Adrenal gland (tissue), 12 donors: ENCODE data around the gene XYLT1. TPM values are rescaled to one million over a fixed set of nuclear protein-coding genes. Genes with fewer than 3 reads are reported as not detected.

Source experiments
- DNase-seq, 7 donors: peaks; one replicate each; pipeline ENCODE4 v3.0.0-alpha.2; 2019 to 2020
- H3K27ac ChIP-seq, 5 donors: fragments of 200-600 bp; sonication (generic) in 4 of 5; 1 replicate in 3 of 5; 2 replicates in 2 of 5; pipeline versions ENCODE4 v1.5.1 to v1.8.0; 2016 to 2020; ENCODE audit warnings: mild to moderate bottlenecking in 1 of 5
- H3K27me3 ChIP-seq: fragments of 200-600 bp; 2 replicates; pipeline ENCODE4 v1.8.0; 2021
- H3K36me3 ChIP-seq, 2 donors: fragments of 200-600 bp; replicated peaks in 1 of 2; 1 replicate in 1 of 2; 2 replicates in 1 of 2; pipeline versions ENCODE4 v1.5.1 to v1.8.0; 2018 to 2022
- H3K4me1 ChIP-seq, 2 donors: fragments of 200-600 bp; replicated peaks in 1 of 2; 1 replicate in 1 of 2; 2 replicates in 1 of 2; pipeline versions ENCODE4 v1.5.1 to v1.8.0; 2018 to 2021
- H3K4me3 ChIP-seq, 4 donors: fragments of 200-600 bp; sonication (generic) in 3 of 4; one replicate each; pipeline ENCODE4 v1.5.1; 2016 to 2018
- H3K9me3 ChIP-seq, 3 donors: fragments of 200-600 bp; sonication (generic) in 1 of 3; replicated peaks in 1 of 3; 1 replicate in 2 of 3; 2 replicates in 1 of 3; pipeline versions ENCODE4 v1.5.1 to v1.8.0; 2016 to 2021
- POLR2A ChIP-seq, 2 donors: fragments of 450-650 bp; IDR thresholded peaks; one replicate each; pipeline ENCODE4 v1.6.1; 2017; ENCODE audit warnings: antibody characterized with exemption in 2 of 2, mild to moderate bottlenecking in 2 of 2, moderate library complexity in 1 of 2
- WGBS, 4 donors: extraction: QIAGEN DNeasy Blood & Tissue Kit in 2 of 4; methylation state at CpG; one replicate each; pipeline versions ENCODE4 v1.1.5 to v1.1.7; 2013 to 2017; 5-methylcytosine and 5-hydroxymethylcytosine counted together
- intact Hi-C, 2 donors: fragments of 100-400 bp; cut with DNase I; formaldehyde crosslinking; loops; one replicate each; pipeline versions ENCODE4 v1.14.1 to v1.15.0; 2022 to 2023
- polyA plus RNA-seq, 3 donors: library from polyadenylated mRNA; stranded (reverse); fragments of 200-250 nt in 2 of 3; fragments of 350-450 nt in 1 of 3; fragmentation: Illumina TruSeq in 1 of 3; extraction: RNeasy Lipid Tissue Mini Kit (QIAGEN cat#74804) in 1 of 3; gene quantifications; one replicate each; pipeline ENCODE4 v1.2.3, GENCODE V29; 2013 to 2014
- total RNA-seq, 9 donors: library from RNA; depleted of rRNA in 4 of 9; stranded (reverse); fragments of >200 nt in 4 of 9; fragments of 120-200 nt in 1 of 9; fragmentation: NEBNext Ultra II Directional in 1 of 9; extraction: Animal tissue kit (Norgen Biotek cat#: 25700) in 1 of 9; gene quantifications; one replicate each; pipeline versions ENCODE4 v1.1.0 to v1.2.4, GENCODE V29; 2013 to 2023
- TF ChIP-seq, protein P1 (sequence below), 6 experiments: fragments of 450-650 bp in 4 of 6; fragments of 200-600 bp in 2 of 6; sonication (generic) in 1 of 6; IDR thresholded peaks; 1 replicate in 5 of 6; 2 replicates in 1 of 6; pipeline versions ENCODE4 v1.5.1 to v1.8.0; 2016 to 2021; ENCODE audit warnings: antibody characterized with exemption in 6 of 6, mild to moderate bottlenecking in 2 of 6, moderate library complexity in 1 of 6
- donor health status: healthy with polysubstance abuse.
- donor health status: Bipolar disorder and iron deficiency.
- donor health status: DM: yes; HTN: yes; CAD: no.
- donor health status: DM: no; HTN: no; CAD: no.
- donor health status: DM: no; HTN: no; CAD: no.
- donor health status: DM: yes; HTN: yes; CAD: no.

Gene XYLT1
- total and polyA plus RNA-seq, 12 donors: 1.3 to 67.6 (median 16.8) TPM

DNA sequence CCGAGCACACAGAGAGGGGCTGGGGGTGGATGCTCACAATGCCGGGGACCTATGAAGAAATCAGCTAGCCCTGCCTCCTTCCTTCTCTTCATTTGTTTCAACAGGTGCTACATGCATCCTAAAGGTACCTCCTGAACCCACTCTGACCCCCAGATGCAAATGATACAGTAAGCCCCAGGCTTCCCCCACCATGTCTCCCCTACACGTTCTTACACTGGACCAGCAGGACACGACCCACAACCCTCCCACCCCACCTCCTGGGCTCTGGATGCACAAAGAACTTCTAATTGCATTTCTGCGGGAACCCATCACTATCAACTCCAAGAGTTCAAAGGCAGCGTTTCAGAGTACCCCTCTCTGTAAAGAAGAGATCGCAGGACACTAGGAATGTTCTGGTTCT is 2.1 kb downstream of the XYLT1 start:
- Histone ChIP-seq H3K27me3 (no peaks in the 10 kb centered on the region), H3K27ac (no peak overlapping the region), H3K9me3 (no peaks in the 10 kb centered on the region), H3K36me3 (no peaks in the 10 kb centered on the region), H3K4me1 (peaks cover 0 to 43% of the 10 kb centered on the region in 2 donors), H3K4me3 (peak overlapping the region in 1 of 4 donors; percentile 67)
- 51 to 76% (median 58%) methylated on average over 7 of the region's 7 CpGs for WGBS, 4 donors
- intact Hi-C loops: loop anchor here in 1 of 2 donors (10.0 kb wide), 2 partner anchors 194 to 274 kb away; no protein-coding TSS in a partner anchor
- DNase-seq: no peak
- no peak for TF ChIP-seq POLR2A (IDR thresholded peaks at IDR 0.05)
- TF ChIP-seq, protein P1, sequence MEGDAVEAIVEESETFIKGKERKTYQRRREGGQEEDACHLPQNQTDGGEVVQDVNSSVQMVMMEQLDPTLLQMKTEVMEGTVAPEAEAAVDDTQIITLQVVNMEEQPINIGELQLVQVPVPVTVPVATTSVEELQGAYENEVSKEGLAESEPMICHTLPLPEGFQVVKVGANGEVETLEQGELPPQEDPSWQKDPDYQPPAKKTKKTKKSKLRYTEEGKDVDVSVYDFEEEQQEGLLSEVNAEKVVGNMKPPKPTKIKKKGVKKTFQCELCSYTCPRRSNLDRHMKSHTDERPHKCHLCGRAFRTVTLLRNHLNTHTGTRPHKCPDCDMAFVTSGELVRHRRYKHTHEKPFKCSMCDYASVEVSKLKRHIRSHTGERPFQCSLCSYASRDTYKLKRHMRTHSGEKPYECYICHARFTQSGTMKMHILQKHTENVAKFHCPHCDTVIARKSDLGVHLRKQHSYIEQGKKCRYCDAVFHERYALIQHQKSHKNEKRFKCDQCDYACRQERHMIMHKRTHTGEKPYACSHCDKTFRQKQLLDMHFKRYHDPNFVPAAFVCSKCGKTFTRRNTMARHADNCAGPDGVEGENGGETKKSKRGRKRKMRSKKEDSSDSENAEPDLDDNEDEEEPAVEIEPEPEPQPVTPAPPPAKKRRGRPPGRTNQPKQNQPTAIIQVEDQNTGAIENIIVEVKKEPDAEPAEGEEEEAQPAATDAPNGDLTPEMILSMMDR (IDR thresholded peaks at IDR 0.05): no peak

DNA sequence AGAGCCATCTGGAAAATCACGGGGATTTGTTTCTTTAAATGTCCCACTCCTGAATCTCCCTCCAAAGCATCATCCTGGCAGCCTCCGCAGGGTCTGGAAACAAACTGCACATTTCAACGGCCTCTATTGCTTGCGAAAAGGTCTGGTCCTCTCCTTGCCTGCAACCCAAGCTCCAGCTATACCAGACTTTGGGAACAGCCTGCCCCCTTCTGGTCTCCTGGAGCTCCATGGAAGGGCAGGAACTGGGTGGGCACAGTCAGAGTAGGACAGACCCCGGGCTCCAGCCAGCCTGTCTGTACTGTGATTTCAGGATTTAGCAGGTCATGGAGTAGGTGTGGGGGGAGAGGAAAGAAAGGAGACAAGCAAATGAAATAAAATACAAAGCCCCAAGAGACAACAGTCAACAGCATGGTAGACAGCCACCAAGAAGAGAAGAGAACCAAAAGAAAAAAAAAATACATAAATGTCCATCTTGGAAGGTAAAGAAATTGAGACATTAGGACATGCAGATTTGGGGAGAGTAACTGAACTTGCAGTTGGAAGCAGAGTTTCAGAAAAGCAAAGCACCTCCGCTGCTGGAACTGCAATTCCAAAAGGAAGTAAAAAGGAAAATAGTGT is 2.7 kb downstream of the XYLT1 start:
- no peaks in the 10 kb centered on the region for H3K9me3 ChIP-seq
- TF ChIP-seq POLR2A (IDR thresholded peaks at IDR 0.05): no peak
- TF ChIP-seq, protein P1 (IDR thresholded peaks at IDR 0.05): peak; percentile 51 to 83 (median 68)
- no peaks in the 10 kb centered on the region for H3K27me3 ChIP-seq
- H3K36me3 ChIP-seq: no peaks in the 10 kb centered on the region
- DNase-seq: peak; percentile 67 to 88 (median 78)
- no peak overlapping the region for H3K27ac ChIP-seq
- H3K4me1 ChIP-seq: peaks cover 0 to 43% of the 10 kb centered on the region in 2 donors
- intact Hi-C loops: loop anchor here in 1 of 2 donors (10.0 kb wide), 2 partner anchors 193 to 273 kb away; no protein-coding TSS in a partner anchor
- H3K4me3 ChIP-seq: no peak overlapping the region
- WGBS, 4 donors: 22 to 29% (median 25%) methylated on average over 6 of the region's 6 CpGs

GRCh38 chr16:17466876-17467275 is 3.9 kb downstream of the XYLT1 start:
- TF ChIP-seq, protein P1 (IDR thresholded peaks at IDR 0.05): no peak
- no peak for TF ChIP-seq POLR2A (IDR thresholded peaks at IDR 0.05)
- Histone ChIP-seq H3K27ac (no peak overlapping the region), H3K36me3 (no peaks in the 10 kb centered on the region), H3K4me3 (no peak overlapping the region), H3K4me1 (peaks cover 0 to 41% of the 10 kb centered on the region in 2 donors), H3K27me3 (no peaks in the 10 kb centered on the region), H3K9me3 (no peaks in the 10 kb centered on the region)
- WGBS, 4 donors: 77 to 86% (median 81%) methylated on average over 8 of the region's 8 CpGs
- intact Hi-C loops: loop anchor here in 1 of 2 donors (10.0 kb wide), 2 partner anchors 192 to 272 kb away; no protein-coding TSS in a partner anchor
- DNase-seq: no peak

DNA sequence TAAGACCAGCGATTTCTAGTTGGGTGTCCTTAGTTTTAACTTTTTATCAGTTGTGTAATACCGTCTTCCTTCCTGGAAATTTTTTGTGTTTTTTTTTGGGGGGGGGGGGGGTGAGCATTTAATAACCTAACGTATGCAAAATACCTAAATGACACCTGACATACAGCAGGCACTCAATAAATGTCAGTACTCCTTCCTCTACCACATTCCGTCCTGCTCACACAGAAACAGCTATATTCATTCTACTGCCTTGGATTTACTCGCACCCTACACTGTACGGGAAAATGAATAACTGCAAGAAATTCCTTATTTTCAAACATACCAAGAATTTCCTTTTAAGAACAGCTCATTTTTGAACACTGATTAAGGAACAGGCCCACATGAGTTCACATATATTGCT is 5.3 kb downstream of the XYLT1 start:
- H3K27me3 ChIP-seq: no peaks in the 10 kb centered on the region
- DNase-seq: no peak
- peaks cover 0 to 34% of the 10 kb centered on the region in 2 donors for H3K4me1 ChIP-seq
- no peak overlapping the region for H3K27ac ChIP-seq
- H3K36me3 ChIP-seq: no peaks in the 10 kb centered on the region
- intact Hi-C loops: loop anchor here in 1 of 2 donors (10.0 kb wide), 2 partner anchors 191 to 271 kb away; no protein-coding TSS in a partner anchor
- WGBS, 4 donors: 79 to 92% (median 88%) methylated on average over 6 of the region's 6 CpGs
- no peak overlapping the region for H3K4me3 ChIP-seq
- no peaks in the 10 kb centered on the region for H3K9me3 ChIP-seq
- TF ChIP-seq, protein P1 (IDR thresholded peaks at IDR 0.05): no peak
- TF ChIP-seq POLR2A (IDR thresholded peaks at IDR 0.05): no peak
